Mucosa of stomach (tissue), 1 donor: ENCODE measurements around the gene KDM4B.

ENCODE experiments used
- H3K27me3 ChIP-seq: one replicate; pipeline ENCODE4 v1.7.0; 2013; ENCODE audit warnings: mild to moderate bottlenecking, low read length; ENCODE audit not compliant: control insufficient read depth, insufficient read depth
- H3K36me3 ChIP-seq: one replicate; pipeline ENCODE4 v1.7.0; 2013; ENCODE audit warnings: low read length; ENCODE audit not compliant: control insufficient read depth, insufficient read depth
- H3K4me1 ChIP-seq: one replicate; pipeline ENCODE4 v1.7.0; 2013; ENCODE audit warnings: mild to moderate bottlenecking, low read length; ENCODE audit not compliant: control insufficient read depth, insufficient read depth
- H3K4me3 ChIP-seq: one replicate; pipeline ENCODE4 v1.7.0; 2013; ENCODE audit warnings: low read length
- H3K9ac ChIP-seq: one replicate; pipeline ENCODE4 v1.7.0; 2013; ENCODE audit warnings: mild to moderate bottlenecking, low read length, moderate library complexity
- H3K9me3 ChIP-seq: one replicate; pipeline ENCODE4 v1.7.0; 2013; ENCODE audit warnings: mild to moderate bottlenecking, low read length, moderate library complexity; ENCODE audit not compliant: control insufficient read depth
- donor health status: Pancreatic carcinoma.

The KDM4B gene

GRCh38 chr19:5141850-5142724 lies 173.2 kb downstream of the KDM4B start:
- Histone ChIP-seq H3K27me3 (no peaks in the 10 kb centered on the region), H3K9me3 (no peaks in the 10 kb centered on the region), H3K36me3 (no peaks in the 10 kb centered on the region), H3K4me3 (no peak overlapping the region), H3K4me1 (no peaks in the 10 kb centered on the region), H3K9ac (no peak overlapping the region)

- Histone ChIP-seq H3K36me3 (no peaks in the 10 kb centered on the region), H3K27me3 (no peaks in the 10 kb centered on the region), H3K4me1 (no peaks in the 10 kb centered on the region), H3K9ac (no peak overlapping the region), H3K9me3 (no peaks in the 10 kb centered on the region), H3K4me3 (no peak overlapping the region)
Observed at GRCh38 chr19:5142725-5143097, 173.8 kb downstream of the KDM4B start.

- no peaks in the 10 kb centered on the region for H3K9me3 ChIP-seq
- H3K9ac ChIP-seq, result no peak overlapping the region
- no peak overlapping the region for H3K4me3 ChIP-seq
- no peaks in the 10 kb centered on the region for H3K4me1 ChIP-seq
- H3K27me3 ChIP-seq, result no peaks in the 10 kb centered on the region
- H3K36me3 ChIP-seq, result no peaks in the 10 kb centered on the region
Observed at GRCh38 chr19:5143471-5144411, 174.8 kb downstream of the KDM4B start.

GRCh38 chr19:5144545-5145179 lies 175.7 kb downstream of the KDM4B start:
- H3K36me3 ChIP-seq, result peaks cover 4% of the 10 kb centered on the region
- H3K27me3 ChIP-seq, result no peaks in the 10 kb centered on the region
- no peak overlapping the region for H3K4me3 ChIP-seq
- H3K9me3 ChIP-seq, result no peaks in the 10 kb centered on the region
- no peaks in the 10 kb centered on the region for H3K4me1 ChIP-seq
- H3K9ac ChIP-seq, result no peak overlapping the region

GRCh38 chr19:5145521-5146511 lies 176.9 kb downstream of the KDM4B start:
- Histone ChIP-seq H3K4me3 (no peak overlapping the region), H3K27me3 (no peaks in the 10 kb centered on the region), H3K9ac (no peak overlapping the region), H3K9me3 (no peaks in the 10 kb centered on the region), H3K36me3 (peaks cover 4% of the 10 kb centered on the region), H3K4me1 (no peaks in the 10 kb centered on the region)

- Histone ChIP-seq H3K4me3 (no peak overlapping the region), H3K9ac (no peak overlapping the region), H3K36me3 (peaks cover 4% of the 10 kb centered on the region), H3K27me3 (no peaks in the 10 kb centered on the region), H3K4me1 (no peaks in the 10 kb centered on the region), H3K9me3 (no peaks in the 10 kb centered on the region)
Observed at GRCh38 chr19:5147074-5147977, 178.4 kb downstream of the KDM4B start.

- Histone ChIP-seq H3K9ac (no peak overlapping the region), H3K4me1 (no peaks in the 10 kb centered on the region), H3K27me3 (no peaks in the 10 kb centered on the region), H3K4me3 (no peak overlapping the region), H3K9me3 (no peaks in the 10 kb centered on the region), H3K36me3 (peaks cover 4% of the 10 kb centered on the region)
Observed at GRCh38 chr19:5147978-5148793, 179.3 kb downstream of the KDM4B start.

GRCh38 chr19:5148794-5149190 lies 179.9 kb downstream of the KDM4B start:
- H3K4me3 ChIP-seq, result no peak overlapping the region
- no peak overlapping the region for H3K9ac ChIP-seq
- H3K36me3 ChIP-seq, result peaks cover 4% of the 10 kb centered on the region

GRCh38 chr19:5149508-5149907 lies 180.6 kb downstream of the KDM4B start:
- H3K36me3 ChIP-seq, result peaks cover 4% of the 10 kb centered on the region

More at GRCh38 chr19:5148794-5149190, 179.9 kb downstream of the KDM4B start:
- Histone ChIP-seq H3K9me3 (no peaks in the 10 kb centered on the region), H3K4me1 (no peaks in the 10 kb centered on the region), H3K27me3 (no peaks in the 10 kb centered on the region)

More at GRCh38 chr19:5149508-5149907, 180.6 kb downstream of the KDM4B start:
- no peaks in the 10 kb centered on the region for H3K9me3 ChIP-seq
- H3K4me1 ChIP-seq, result no peaks in the 10 kb centered on the region
- no peak overlapping the region for H3K4me3 ChIP-seq
- no peaks in the 10 kb centered on the region for H3K27me3 ChIP-seq
- H3K9ac ChIP-seq, result no peak overlapping the region
